ENCODE measurements around the gene BAG3. TPM values are rescaled to one million over a fixed set of nuclear protein-coding genes. Genes with fewer than 3 reads are reported as not detected.

BAG3 gene
- total RNA-seq, 1 experiment from 2014 or later: 57.0 TPM

GRCh38 chr10:119724593-119725516 is 73.7 kb downstream of the BAG3 start:
- intact Hi-C loops (cut with micrococcal nuclease): loop anchor here (5.0 kb wide), 2 partner anchors 38 to 128 kb away; partner anchors contain the start of gene TIAL1
- Histone ChIP-seq H3K4me2 (ENCODE audit: low read length) (peak overlapping the region; percentile 91), H3K27ac (ENCODE audit: low read depth, low read length) (peak overlapping the region; percentile 66), H3K4me3 (replicated peaks in 1 of 2; ENCODE audit: low read depth in 1 of 2, low read length in 2 of 2) (peak overlapping the region; percentile 71 to 76), H3K36me3 (ENCODE audit: control insufficient read depth in 1 of 2, insufficient read depth in 2 of 2, low read length in 2 of 2) (no peaks in the 10 kb centered on the region), H3K9me3 (ENCODE audit: control insufficient read depth in 1 of 2, insufficient read depth in 1 of 2, low read depth in 1 of 2, low read length in 2 of 2) (no peaks in the 10 kb centered on the region), H4K20me1 (ENCODE audit: insufficient read depth) (no peaks in the 10 kb centered on the region), H2AFZ (ENCODE audit: low read depth, low read length, poor library complexity, severe bottlenecking) (no peak overlapping the region), H3K27me3 (ENCODE audit: insufficient read depth, low read length) (no peaks in the 10 kb centered on the region), H3K9ac (ENCODE audit: low read length) (peak overlapping the region; percentile 78), H3K9me2 (ENCODE audit: insufficient read depth) (no peaks in the 10 kb centered on the region), H3K4me1 (ENCODE audit: control insufficient read depth in 1 of 2, insufficient read depth in 2 of 2, low read length in 2 of 2) (peaks cover 15 to 23% of the 10 kb centered on the region in 2 experiments), H3K79me2 (ENCODE audit: insufficient read depth, low read length) (peaks cover 23% of the 10 kb centered on the region)
- RAD21 ChIA-PET (ENCODE audit: low non-redundant PET in 1 of 2, low total read pairs in 2 of 2, uncharacterized antibody in 2 of 2, unreplicated experiment in 2 of 2): interaction anchor here (0.6 to 0.9 kb wide), 2 partner anchors 13 to 57 kb away, joined by 3 to 5 read pairs; no protein-coding TSS in a partner anchor
- CTCF ChIA-PET: interaction anchor here (0.7 to 2.1 kb wide), 6 partner anchors 11 to 283 kb away, joined by 3 to 10 read pairs (median 6); no protein-coding TSS in a partner anchor
- ATAC-seq (peak; percentile 2), DNase-seq (ENCODE audit: low read depth, low spot score) (no peak)
- POLR2A ChIA-PET: interaction anchor here (0.8 to 1.9 kb wide), 7 partner anchors 10 to 249 kb away, joined by 3 to 12 read pairs (median 6); partner anchors contain the start of gene BAG3
- TF ChIP-seq ELF1 (IDR thresholded peaks at IDR 0.05; ENCODE audit: borderline replicate concordance, low read depth) (no peak), EZH2 (IDR thresholded peaks at IDR 0.05) (no peak), TCF7L2 (IDR thresholded peaks at IDR 0.05; ENCODE audit: borderline replicate concordance, extremely low read depth, insufficient read depth, insufficient read length) (no peak), ZNF274 (IDR thresholded peaks at IDR 0.05; ENCODE audit: low read depth, low read length) (no peak), SIN3A (IDR thresholded peaks at IDR 0.05; ENCODE audit: low read depth) (peak; percentile 51), RAD21 (IDR thresholded peaks at IDR 0.05; ENCODE audit: low read depth) (no peak), POLR2AphosphoS5 (IDR thresholded peaks at IDR 0.05; ENCODE audit: low read depth, low read length) (peak; percentile 28; the same call in 1 of the 2 replicates), MAX (IDR thresholded peaks at IDR 0.05) (peak; percentile 78), EGR1 (IDR thresholded peaks at IDR 0.05; ENCODE audit: low read depth) (no peak), CBX3 (IDR thresholded peaks at IDR 0.05; ENCODE audit: low read depth) (no peak), YY1 (IDR thresholded peaks at IDR 0.05; ENCODE audit: extremely low read depth, insufficient replicate concordance, low read depth, low read length) (no peak), POLR2A (IDR thresholded peaks at IDR 0.05; ENCODE audit: borderline replicate concordance, extremely low read depth, insufficient read depth, insufficient read length) (no peak), SP1 (IDR thresholded peaks at IDR 0.05; ENCODE audit: low read depth) (no peak)
- BruUV-seq (replicated peaks): TSS peak; percentile 83
